NCI-H1694 (cell line): ENCODE results near the gene DLX6.
"Not testable (repeated sequence)": the region's sequence is repeated elsewhere in the genome, so short reads cannot be mapped to it uniquely, and the experiment has no call there.

ENCODE experiments used
- DNase-seq: peaks from one replicate; lab custom pipeline; 2025; lab: John Stamatoyannopoulos, UW

The DLX6 gene

DNA sequence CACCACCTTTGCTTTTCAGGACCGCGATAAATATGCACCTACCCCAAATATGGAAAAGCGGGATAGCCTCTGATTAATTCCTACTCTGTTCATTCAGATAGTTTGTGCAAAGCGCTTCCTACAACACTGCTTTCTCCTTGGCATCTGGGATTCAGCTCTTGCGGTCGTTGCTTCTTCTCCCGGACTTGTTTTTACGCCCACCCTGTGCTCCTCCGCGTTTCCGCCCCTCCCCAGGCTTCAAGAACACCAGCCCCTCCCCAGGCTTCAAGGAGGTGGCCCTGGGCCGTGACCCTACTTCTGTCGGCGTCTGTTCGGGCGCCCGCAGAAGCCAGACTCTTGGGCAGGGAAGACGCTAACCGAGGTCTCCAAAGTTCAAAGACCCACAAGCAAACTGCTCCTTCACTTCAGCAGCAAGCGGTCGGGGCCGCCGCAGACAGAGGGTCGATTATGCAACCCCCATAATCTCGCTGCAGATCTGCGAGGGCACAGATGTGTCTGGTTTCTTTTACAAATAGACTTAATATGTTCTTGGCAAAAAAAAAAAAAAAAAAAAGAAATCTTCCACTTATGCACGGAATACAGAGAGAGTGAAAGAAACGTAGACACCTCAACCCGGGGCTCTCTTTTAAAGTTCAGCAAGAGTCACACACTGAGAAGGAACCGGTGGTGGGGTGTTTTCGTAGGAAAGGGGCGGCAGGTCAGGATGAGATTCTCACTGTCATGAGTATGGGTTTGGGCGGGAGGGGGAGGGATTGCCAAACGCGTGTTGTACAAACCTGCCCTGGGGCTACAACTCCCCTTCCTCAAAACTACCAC is 17.3 kb downstream of the DLX6 start:
- DNase-seq, result no peak

DNA sequence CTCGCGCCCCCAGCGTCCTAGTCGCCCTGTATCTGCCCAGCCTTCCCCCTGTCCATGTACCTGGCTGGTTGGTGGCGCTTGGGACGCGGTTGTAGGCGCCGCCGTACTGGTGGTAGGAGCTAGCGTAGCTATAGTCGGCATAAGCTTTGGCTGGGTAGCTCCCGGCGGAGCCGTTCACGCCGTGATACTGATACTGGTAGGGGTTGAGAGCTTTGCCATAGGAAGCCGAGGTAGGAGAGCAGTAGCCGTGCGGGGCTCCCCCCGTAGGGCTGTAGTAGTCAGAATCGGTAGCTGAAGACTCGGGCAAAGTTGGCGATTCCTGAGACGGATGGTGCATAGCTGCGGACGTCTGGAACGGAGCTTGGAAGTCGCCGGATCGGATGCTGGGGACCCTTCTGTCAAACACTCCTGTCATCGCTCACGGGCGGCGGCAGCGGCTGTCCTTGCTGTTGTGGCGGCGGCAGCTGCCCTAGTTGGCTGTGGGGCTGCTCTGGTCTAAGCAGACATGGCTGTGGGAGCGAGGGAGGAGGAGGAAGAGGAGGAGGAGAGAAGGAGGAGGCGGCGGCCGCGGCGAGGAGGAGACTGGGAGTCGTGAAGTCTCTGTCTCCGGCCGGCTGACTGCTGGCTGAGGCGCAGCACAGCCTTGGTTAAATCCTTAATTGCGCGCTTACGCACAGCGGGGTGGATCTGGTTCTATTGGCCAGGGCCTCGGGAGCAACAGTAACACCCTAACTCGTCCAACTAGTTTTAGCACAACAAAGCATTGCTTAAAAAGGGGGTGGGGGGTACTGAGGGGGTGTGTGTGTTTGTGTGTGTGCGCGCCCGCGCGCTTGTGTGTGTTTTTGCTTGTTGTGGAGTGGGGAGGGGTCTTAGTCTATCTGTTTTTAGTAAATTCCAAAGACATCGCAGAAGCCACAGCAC is 19.1 kb downstream of the DLX6 start, which contains the start of gene DLX5:
DLX5 (minus strand) TSS at position 623 of the 921 bp plus-strand sequence; CDS start at position 415, 208 bp downstream.
- peak; percentile 49 for DNase-seq

DNA sequence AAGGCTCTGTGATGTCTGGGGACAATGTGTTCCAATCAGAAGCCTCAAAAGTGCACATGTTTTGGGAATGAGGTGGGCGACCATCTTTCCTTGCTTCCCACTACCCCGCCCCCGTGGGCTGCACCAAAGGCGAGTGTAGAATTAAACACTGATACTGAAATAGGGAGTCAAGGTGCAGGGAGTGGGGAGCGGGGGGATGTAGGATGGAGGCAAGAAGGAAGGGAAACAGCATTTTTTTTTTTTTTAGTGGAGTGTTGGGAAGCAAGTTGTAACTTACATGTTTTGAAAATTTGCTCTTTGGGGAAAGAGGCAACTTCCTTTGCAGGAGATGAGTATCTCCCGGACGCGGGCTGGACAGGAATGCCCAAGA is 19.8 kb downstream of the DLX6 start:
- DNase-seq, result no peak

DNA sequence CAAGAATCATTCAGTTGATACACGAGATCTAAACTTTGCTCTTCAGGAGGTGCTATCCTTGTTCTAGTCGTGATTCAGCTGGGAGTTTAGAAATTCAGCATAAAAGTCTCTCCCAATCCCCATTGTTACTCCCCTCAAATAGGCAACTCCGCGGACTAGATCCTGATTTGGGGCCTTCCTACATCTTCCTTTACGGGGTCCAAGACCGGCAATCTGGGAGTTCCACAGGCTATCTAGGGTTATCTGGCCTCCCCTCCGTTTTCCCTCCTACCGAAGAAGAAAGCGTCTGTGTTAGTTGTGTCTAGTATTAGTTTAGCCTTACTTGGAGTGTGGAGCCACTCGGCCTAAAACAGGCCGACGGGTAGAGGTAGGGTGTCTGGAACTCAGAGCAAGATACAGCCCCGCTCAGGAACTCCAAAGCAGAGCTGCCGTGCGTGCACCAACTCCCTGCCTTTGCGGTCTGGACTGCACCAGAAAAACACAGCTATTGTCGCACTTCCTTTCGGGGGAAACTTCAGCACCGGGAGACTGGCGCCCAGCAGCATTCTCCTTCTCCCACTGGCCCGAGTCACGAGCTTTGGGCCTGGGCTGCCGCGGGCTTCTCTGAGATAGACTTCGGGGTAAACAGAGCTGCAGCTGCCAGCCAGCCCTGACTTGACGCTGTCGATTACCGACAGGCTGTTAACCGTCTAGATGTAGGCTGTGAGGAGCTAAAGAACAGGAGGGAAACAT is 20.8 kb downstream of the DLX6 start:
- DNase-seq, result no peak

DNA sequence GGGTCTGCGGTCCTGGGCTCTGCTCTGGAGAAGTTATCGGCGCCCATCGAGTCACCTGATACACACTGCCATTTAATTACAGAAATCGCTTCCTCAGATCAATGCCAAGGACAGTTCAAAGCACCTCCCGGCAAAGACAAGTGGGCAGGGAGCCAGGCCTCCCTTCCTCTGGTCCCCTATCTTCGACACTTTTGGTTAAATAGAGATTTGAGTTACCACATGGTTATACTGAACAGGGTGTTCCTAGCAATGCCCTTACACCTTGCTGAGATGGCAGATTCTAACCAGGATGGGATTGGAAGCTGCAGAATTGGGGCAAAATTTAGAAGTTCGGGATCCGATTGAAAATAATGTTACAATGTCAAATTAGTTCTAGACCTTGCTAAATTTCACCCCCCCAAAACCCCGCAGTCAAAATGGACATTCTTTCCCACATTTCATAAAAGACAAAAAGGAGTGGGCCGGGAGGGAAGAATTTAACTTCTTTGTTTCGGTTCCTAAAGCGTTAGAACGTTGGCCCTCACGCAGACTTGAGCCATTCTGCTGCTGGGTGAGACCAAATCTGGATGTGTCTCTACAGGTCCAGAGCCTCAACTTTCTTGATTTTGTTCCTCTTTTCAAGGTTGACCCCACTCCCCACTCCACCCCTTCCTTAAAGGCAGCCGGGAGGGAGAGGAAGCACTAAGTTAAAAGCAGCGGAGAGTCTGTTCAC is 21.5 kb downstream of the DLX6 start:
- DNase-seq, result no peak

DNA sequence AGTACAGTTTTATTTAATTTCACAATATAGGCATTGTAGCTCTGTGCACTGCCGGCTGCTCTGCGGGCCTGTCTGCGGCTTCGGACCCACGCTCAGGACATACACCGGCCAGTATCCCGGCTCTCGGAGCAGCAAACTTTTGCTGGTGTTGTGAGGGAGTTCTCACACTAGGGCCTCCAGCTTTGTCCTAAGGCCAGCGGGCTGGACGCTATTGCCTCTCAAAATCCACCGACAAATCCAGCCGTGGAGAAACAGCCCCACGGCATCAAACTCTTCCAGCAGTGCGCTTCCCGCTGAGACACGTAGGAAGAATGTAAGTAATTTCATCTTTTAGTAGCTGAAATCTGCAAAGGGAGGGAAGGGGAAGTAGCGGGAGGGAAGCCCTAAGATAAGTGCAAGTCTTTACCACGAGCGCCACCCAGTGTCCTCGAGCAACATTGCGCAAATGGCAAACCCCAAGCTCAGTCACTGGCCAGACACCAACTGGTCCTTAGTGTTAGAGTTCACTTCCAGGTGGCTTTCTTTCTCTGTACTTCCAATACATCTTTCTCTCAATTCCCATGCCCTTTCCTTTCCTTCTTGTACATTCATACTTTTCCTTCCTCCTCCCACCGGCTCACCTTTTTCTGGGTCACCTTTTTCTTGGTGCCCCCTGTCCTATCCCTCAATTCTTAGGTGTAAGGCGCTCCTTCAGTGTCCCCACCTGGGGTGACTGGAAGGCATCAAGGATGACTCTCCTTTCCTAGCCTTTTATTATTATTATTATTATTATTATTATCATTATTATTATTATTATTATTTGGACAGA is 22.3 kb downstream of the DLX6 start:
- peak; percentile 74 for DNase-seq

DNA sequence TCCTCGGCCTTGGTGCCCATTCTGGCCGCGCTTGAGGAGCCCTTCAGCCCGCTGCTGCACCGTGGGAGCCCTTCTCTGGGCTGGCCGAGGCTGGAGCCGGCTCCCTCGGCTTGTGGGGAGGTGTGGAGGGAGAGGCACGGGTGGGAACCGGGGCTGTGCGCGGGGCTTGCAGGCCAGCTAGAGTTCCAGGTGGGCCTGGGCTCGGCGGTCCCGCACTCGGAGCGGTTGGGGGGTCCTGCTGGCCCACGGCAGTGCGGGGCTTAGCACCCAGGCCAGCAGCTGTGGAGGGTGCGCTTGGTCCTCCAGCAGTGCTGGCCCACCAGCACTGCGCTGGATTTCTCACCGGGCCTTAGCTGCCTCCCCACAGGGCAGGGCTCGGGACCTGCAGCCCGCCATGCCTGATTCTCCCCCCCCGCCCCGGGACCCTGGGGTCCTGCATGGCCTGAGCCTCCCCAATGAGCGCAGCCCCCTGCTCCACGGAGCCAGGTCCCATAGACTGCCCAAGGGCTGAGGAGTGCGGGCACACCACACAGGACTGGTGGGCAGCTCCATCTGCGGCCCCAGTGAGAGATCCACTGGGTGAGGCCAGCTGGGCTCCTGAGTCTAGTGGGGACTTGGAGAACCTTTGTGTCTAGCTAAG is 29.0 kb downstream of the DLX6 start:
- not testable (repeated sequence) for DNase-seq

DNA sequence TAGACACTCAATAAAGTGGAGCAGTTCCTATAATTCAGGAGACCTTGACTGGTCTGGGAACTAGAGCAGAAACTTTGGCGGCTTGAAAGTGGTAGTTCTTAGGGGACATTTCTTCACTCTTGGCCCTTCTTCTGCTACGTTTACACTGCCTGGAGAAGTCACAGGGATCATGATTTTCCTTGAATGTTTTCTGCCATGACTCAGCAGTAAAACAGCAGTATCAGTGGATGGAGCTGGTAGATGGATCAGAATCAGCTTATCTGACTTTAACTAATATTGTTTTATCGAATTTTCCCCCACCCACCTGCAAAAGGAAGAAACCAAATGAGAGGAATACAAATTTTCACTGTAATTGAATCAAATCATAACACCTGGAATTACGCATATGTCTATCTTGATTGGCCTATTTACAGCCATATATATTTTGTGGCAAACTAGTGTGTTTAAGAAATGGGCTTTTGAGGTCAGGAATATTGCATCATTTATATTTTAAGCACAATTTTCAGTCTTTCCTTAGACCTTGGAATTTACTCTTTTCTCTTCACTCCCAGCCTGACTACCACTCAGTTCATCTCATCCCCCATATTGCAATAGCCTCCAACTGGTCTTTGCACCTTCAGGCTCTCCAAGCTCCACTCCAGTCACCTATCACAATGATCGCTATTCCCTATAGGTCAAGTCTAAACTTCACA is 34.2 kb downstream of the DLX6 start:
- DNase-seq, result no peak

DNA sequence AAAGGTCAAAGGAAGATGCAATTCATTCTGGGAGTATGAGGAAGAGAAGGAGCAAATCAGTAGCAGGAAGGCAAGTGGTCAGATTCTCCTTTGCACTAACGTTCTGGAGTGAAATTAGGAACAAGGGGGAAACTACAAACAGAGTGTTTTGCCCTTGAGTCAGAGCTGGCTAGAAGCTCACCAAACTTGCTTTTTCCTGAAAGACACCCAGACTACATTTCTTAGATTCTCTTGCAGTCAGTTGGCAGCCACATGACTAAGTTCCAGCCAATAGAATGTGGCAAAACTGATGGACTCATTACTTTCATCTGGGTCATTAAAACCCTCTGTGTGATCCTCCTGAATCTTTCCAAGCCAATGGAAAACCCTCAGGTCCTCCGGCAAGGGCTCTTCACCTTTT is 37.9 kb downstream of the DLX6 start:
- no peak for DNase-seq
